C4-2B (cell line): ENCODE results near the gene WWP2.

Experiments used
- H3K27ac ChIP-seq: fragments of 450-650 bp; 2 replicates; pipeline ENCODE4 v1.5.1; 2017
- ZFX ChIP-seq: fragments of 450-650 bp; IDR thresholded peaks from 2 replicates; pipeline ENCODE4 v1.6.1; 2017
- TF ChIP-seq, protein P1 (sequence below): fragments of 450-650 bp; conservative IDR thresholded peaks from 2 replicates; pipeline ENCODE4 v1.5.1; 2017; ENCODE audit warnings: mild to moderate bottlenecking

Gene WWP2

DNA sequence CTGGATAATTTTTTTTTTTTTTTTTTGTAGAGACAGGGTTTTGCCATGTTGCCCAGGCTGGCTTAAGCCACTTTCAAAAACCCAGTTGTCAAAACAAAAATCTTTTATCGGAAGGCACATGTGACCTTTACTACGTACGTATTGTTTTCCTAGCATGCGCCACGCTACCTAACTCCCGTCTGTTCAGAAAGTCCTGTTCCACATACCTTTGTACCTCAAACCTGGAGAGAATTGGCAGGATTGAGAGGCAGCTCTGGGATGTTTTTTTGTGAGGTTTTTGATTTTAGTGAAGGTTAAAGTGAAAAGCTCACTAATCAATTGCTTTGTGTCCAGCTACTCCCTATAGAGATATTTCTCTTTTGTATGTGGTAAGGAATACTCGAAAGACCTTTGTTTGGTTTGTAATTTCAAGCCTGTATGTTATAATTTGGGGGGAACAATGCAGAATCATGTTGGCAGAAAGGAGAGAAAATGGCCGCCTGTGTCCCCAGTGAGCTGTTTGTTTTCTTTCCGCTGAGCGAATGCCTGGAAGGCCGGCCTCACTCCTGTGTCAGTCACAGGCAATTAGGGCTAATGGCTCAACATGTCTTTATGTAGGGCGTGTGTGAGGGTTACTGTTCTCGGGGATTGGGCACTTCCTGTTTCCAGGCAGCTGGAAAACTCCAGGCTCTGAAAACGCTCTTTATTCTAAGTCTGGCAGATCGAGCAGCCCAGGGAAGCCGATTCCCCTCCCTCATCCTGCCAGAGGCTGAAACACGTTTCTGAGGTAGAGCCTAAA lies 128.2 kb downstream of the WWP2 start:
- TF ChIP-seq, protein P1, sequence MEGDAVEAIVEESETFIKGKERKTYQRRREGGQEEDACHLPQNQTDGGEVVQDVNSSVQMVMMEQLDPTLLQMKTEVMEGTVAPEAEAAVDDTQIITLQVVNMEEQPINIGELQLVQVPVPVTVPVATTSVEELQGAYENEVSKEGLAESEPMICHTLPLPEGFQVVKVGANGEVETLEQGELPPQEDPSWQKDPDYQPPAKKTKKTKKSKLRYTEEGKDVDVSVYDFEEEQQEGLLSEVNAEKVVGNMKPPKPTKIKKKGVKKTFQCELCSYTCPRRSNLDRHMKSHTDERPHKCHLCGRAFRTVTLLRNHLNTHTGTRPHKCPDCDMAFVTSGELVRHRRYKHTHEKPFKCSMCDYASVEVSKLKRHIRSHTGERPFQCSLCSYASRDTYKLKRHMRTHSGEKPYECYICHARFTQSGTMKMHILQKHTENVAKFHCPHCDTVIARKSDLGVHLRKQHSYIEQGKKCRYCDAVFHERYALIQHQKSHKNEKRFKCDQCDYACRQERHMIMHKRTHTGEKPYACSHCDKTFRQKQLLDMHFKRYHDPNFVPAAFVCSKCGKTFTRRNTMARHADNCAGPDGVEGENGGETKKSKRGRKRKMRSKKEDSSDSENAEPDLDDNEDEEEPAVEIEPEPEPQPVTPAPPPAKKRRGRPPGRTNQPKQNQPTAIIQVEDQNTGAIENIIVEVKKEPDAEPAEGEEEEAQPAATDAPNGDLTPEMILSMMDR, result no peak
- no peak for TF ChIP-seq ZFX
- no peak overlapping the region for H3K27ac ChIP-seq

DNA sequence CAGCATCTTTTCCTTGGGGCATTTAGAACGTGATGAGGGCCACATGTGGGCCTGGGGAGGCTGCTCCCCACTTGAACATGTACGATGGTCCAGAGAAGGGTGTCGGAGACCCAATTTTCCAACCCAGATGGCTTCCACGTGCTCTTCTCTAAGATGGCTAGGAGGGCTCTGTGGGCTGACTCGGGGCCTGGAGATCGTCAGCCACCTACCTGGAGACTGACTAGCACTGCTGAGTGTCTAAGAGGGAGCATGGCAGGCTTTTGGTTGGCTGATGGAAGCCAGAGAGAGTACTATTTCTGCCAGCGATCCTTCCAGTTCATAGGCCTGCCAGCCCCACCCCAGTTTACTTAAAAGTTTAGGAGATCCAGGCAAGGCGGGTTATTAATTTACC lies 128.8 kb downstream of the WWP2 start:
- H3K27ac ChIP-seq, result no peak overlapping the region

DNA sequence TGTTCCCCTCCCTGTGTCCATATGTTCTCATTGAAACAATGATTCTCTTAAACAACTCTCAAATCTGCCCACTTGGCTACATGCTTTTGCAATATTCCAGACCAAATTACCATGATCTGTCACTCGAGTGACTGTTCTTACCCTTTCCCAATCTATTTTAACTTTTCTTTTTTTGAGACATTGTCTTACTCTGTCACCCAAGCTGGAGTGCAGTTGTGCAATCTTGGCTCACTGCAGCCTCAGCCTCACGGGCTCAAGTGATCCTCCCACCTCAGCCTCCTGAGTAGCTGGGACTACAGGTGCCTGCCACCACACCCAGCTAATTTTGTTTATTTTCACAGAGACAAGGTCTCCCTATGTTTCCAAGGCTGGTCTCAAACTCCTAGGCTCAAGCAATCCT lies 130.2 kb downstream of the WWP2 start:
- TF ChIP-seq, protein P1, result no peak
- TF ChIP-seq ZFX, result no peak
- no peak overlapping the region for H3K27ac ChIP-seq

More for the DNA sequence above, 128.8 kb downstream of the WWP2 start:
- TF ChIP-seq ZFX, result no peak
- TF ChIP-seq, protein P1, result no peak

DNA sequence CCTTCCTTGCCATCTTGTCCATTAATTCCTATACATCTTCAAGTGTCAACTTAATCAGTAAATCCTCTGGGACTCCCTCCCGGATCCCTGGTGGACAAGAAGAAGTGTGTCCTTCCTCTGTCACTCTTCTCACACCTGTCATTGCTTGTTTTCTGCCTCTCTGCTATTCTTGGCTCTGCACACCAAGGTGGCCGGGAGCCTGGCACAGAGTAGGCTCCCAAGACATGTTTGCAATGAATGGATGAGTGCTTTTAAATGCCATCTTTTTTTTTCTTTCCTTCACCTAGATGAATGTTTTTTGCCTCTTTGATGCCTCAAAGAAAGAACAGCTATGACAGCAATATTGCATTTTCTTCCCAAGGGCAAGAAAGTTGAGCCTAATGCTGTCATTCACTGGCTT lies 131.0 kb downstream of the WWP2 start:
- H3K27ac ChIP-seq, result no peak overlapping the region
- TF ChIP-seq ZFX, result no peak
- TF ChIP-seq, protein P1, result no peak

DNA sequence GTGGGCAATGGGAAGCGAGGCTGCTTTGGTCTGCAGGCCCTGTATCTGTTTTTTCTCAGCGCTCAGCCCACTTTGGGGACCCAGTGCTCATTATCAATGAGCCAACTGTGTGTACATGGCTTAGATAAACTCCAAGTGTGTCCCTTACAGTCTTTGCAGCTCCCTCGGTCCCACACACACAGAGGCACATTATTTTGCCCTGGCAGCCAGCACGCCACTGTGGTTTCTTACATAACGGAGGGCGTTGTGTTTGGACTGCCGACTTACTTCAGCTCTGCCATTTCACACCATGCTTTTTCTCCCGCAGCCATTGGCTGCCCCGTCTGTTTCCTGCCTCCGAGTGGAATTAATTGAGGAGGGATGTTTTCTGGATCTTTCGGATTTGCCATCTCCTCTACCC lies 132.5 kb downstream of the WWP2 start:
- TF ChIP-seq, protein P1, result no peak
- H3K27ac ChIP-seq, result no peak overlapping the region

DNA sequence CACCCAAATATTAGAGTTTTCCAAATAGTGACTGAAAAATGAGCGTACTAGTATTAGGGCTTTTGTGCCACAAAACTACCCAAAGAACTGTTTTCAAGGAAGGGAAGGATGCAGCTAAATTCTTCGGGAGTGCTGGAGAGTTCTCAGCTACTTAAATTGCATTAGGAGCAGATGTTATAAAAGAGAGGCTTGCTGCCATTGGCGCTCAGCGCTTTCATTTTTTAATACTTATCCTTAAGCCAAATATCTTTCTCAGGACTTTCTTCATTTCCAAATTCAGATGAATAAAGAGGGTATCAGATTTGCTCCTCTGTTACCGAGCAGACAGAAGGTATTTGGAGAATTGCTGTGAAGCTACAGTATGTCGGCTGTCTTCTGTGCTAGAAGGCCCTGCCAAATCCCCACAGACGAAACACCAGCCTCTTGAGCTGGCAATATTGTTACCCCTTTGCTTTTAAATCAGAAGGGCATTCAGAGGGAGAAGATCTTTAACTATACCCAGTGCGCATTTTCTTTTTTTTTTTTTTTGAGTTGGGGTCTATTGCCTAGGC lies 141.8 kb downstream of the WWP2 start:
- no peak overlapping the region for H3K27ac ChIP-seq
- no peak for TF ChIP-seq ZFX
- TF ChIP-seq, protein P1, result no peak

DNA sequence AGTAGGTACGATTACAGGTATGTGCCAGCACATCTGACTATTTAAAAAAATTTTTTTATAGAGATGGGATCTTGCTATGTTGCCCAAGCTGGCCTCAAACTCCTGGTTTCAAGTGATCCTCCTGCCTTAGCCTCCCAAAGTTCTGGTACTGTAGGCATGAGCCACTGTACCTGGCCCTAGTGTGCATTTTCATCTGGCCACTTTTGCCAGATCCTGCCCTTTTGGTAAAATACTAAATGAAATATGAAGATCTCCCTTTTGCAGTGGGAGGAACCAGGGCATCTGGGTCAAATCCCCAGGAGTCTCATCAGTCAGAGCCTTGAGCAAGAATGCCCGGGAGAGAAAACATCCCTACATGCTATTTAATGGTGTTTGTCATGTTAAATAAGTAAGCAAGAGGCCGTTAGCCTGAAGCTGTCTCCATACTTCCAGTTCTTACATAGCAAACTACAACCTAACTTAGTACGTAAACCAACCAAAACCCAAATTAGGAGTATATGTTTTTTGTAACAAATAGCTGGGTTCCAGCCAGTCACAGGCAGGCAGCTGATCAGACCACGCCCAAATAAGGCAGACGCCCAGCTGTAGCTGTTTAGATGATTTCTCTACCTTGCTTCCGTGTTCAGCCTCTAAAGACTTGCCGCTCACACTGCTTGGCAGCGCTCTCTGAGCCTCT lies 142.5 kb downstream of the WWP2 start:
- H3K27ac ChIP-seq, result no peak overlapping the region

More for the DNA sequence above, 142.5 kb downstream of the WWP2 start:
- no peak for TF ChIP-seq ZFX
- TF ChIP-seq, protein P1, result no peak
